Coronary artery (tissue), 2 donors: Measurements from ENCODE around the gene TUBGCP2.

Experiments used
- DNase-seq: peaks from one replicate; pipeline ENCODE4 v3.0.0-alpha.2; 2017; ENCODE audit warnings: low spot score
- H3K27ac ChIP-seq, 2 donors: fragments of 200-600 bp; sonication (generic); one replicate each; pipeline ENCODE4 v1.5.1; 2016 to 2019
- H3K4me3 ChIP-seq: fragments of 200-600 bp; sonication (generic); 2 replicates; pipeline ENCODE4 v1.5.1; 2016; ENCODE audit warnings: mild to moderate bottlenecking, moderate library complexity
- CTCF ChIP-seq: fragments of 200-600 bp; sonication (generic); IDR thresholded peaks from one replicate; pipeline ENCODE4 v1.5.1; 2019; ENCODE audit warnings: antibody characterized with exemption

TUBGCP2 gene

GRCh38 chr10:133249094-133249780, 59.4 kb downstream of the TUBGCP2 start:
- Histone ChIP-seq H3K27ac (no peak overlapping the region), H3K4me3 (no peak overlapping the region)
- no peak for TF ChIP-seq CTCF
- DNase-seq = no peak

GRCh38 chr10:133248334-133248715, 60.3 kb downstream of the TUBGCP2 start:
- Histone ChIP-seq H3K4me3 (no peak overlapping the region), H3K27ac (no peak overlapping the region)
- no peak for DNase-seq
- no peak for TF ChIP-seq CTCF

- no peak overlapping the region for H3K27ac ChIP-seq
- H3K4me3 ChIP-seq = no peak overlapping the region
- no peak for TF ChIP-seq CTCF
- no peak for DNase-seq
Observed at GRCh38 chr10:133247681-133248333, 60.9 kb downstream of the TUBGCP2 start.

GRCh38 chr10:133246236-133246626, 62.4 kb downstream of the TUBGCP2 start:
- no peak for DNase-seq
- no peak for TF ChIP-seq CTCF

GRCh38 chr10:133245439-133246235, 63.0 kb downstream of the TUBGCP2 start:
- TF ChIP-seq CTCF = no peak
- no peak overlapping the region for H3K27ac ChIP-seq
- DNase-seq = no peak
- no peak overlapping the region for H3K4me3 ChIP-seq

More at GRCh38 chr10:133246236-133246626, 62.4 kb downstream of the TUBGCP2 start:
- Histone ChIP-seq H3K27ac (no peak overlapping the region), H3K4me3 (no peak overlapping the region)

- TF ChIP-seq CTCF = no peak
- Histone ChIP-seq H3K27ac (no peak overlapping the region), H3K4me3 (no peak overlapping the region)
- no peak for DNase-seq
Observed at GRCh38 chr10:133243593-133243992, 65.1 kb downstream of the TUBGCP2 start.
